HAP-1 (cell line): ENCODE results near the gene AP1S1.
"Not testable (repeated sequence)": the region's sequence is repeated elsewhere in the genome, so short reads cannot be mapped to it uniquely, and the experiment has no call there.

Experiments
- DNase-seq, 2 experiments: peaks; one replicate each; pipeline ENCODE4 v3.0.0-alpha.2; 2016 to 2020; ENCODE audit warnings: low spot score in 2 of 2
- H3K27me3 ChIP-seq: fragments of 250-450 bp; sonication (Bioruptor Pico); 2 replicates; pipeline ENCODE4 v1.5.1; 2020; ENCODE audit warnings: low read depth, mild to moderate bottlenecking, moderate library complexity
- H3K36me3 ChIP-seq: fragments of 250-450 bp; sonication (Bioruptor Pico); replicated peaks from 2 replicates; pipeline ENCODE4 v1.5.1; 2020; ENCODE audit warnings: mild to moderate bottlenecking
- H3K4me1 ChIP-seq: fragments of 250-450 bp; sonication (Bioruptor Pico); 2 replicates; pipeline ENCODE4 v1.5.1; 2020; ENCODE audit warnings: mild to moderate bottlenecking
- H3K4me3 ChIP-seq: fragments of 250-450 bp; sonication (Bioruptor Pico); 2 replicates; pipeline ENCODE4 v1.5.1; 2020; ENCODE audit warnings: mild to moderate bottlenecking, moderate library complexity
- H3K9me3 ChIP-seq: fragments of 250-450 bp; sonication (Bioruptor Pico); 2 replicates; pipeline ENCODE4 v1.5.1; 2020; ENCODE audit warnings: mild to moderate bottlenecking, moderate library complexity
- in situ Hi-C: fragments of 300-500 bp; cut with MboI; formaldehyde crosslinking; loops from 3 replicates; pipeline ENCODE4 v1.14.3; 2020; ENCODE audit warnings: low sequenced_read_pairs, inconsistent platforms, mixed read lengths

AP1S1 gene

DNA sequence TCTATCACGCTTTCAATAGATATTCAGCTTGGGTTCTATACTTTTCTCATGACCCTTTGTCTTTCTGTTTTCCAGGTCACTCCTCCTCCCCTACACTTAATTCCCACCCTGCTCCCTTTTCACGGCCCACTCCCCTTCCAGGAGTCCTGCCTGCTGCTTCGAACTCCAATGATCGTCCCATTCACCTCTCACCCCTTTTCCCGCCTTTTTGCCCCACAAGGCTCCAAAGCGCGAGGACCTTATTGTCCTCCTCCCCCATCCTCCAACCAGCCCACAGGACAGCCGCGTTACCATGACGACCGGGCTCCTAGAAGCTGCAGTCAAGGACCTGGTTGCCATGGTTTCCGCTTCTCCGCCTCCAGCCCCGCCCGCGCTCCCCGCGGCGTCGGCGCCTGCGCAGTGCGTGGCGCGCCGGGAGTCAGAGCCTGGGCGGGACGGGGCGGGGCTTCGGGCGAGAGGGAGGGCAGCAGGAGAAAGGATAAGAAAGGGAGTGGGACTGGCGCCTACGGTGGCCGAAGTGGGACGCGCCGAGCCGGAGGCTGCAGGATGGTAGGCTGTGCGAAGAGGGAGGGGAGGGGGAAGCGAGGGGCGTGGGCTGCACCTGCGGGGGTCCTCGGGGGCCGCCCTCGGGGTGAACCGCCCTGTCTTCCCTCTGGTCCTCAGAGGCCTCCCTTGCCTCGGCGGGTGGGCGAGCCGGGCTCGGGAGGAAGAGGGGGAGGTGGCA lies at the start of gene AP1S1:
Gene AP1S1, plus strand, starts transcription at position 508 of the 724 bp plus-strand sequence. Its CDS starts 39 bp downstream, at position 547.
- no peaks in the 10 kb centered on the region for H3K4me1 ChIP-seq
- peak within 1 kb of the TSS; percentile 71 for H3K4me3 ChIP-seq
- in situ Hi-C loops: no loop called here
- H3K9me3 ChIP-seq: no peaks in the 10 kb centered on the region
- H3K36me3 ChIP-seq: no peaks in the 10 kb centered on the region
- peak; percentile 94 to 98 for DNase-seq
- H3K27me3 ChIP-seq: no peaks in the 10 kb centered on the region

GRCh38 chr7:101104799-101105198 lies 49.5 kb upstream of the AP1S1 start:
- no peak overlapping the region for H3K4me3 ChIP-seq
- in situ Hi-C loops: no loop called here
- peaks cover 7% of the 10 kb centered on the region for H3K4me1 ChIP-seq
- no peaks in the 10 kb centered on the region for H3K27me3 ChIP-seq
- no peak for DNase-seq
- H3K9me3 ChIP-seq: no peaks in the 10 kb centered on the region
- H3K36me3 ChIP-seq: no peaks in the 10 kb centered on the region

DNA sequence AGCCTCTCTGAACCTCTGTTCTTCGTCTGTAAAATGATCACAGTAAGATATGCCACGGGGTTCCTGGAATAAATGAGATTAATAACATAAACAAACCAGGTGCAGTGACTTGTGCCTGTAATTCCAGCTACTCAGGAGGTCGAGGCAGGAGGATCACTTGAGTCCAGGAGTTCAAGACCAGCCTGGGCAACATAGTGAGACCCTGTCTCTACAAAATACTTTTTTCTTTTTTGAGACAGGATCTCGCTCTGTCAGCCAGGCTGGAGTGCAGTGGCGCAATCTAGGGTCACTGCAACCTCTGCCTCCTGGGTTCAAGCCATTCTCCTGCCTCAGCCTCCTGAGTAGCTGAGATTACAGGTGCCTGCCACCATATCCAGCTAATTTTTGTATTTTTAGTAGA lies 49.0 kb upstream of the AP1S1 start:
- H3K4me1 ChIP-seq, H3K36me3 ChIP-seq, DNase-seq, H3K4me3 ChIP-seq, H3K27me3 ChIP-seq, in situ Hi-C loops, H3K9me3 ChIP-seq: not testable (repeated sequence)

DNA sequence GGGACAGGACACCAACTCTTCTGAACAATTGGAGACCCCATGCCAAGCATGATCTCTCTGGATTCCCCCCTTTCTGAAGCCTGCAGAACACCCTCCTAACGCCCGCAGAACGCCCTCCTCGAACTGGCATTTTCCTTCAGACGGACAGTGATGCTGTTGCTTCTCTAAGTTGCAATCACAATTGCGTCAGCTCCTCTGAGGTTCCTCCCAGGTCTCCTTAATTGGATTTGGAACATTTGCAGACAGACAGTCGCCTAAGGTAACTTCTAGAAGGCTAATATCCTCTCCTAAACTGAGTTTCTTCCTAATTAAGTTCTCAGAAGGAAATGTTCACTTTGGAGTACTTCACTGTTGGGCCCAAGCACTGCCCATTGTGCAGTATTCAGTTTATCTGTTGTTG lies 47.9 kb upstream of the AP1S1 start:
- Histone ChIP-seq H3K4me1 (no peaks in the 10 kb centered on the region), H3K27me3 (no peaks in the 10 kb centered on the region), H3K4me3 (no peak overlapping the region), H3K9me3 (no peaks in the 10 kb centered on the region), H3K36me3 (no peaks in the 10 kb centered on the region)
- no peak for DNase-seq
- in situ Hi-C loops: no loop called here

- no peak for DNase-seq
- Histone ChIP-seq H3K36me3 (no peaks in the 10 kb centered on the region), H3K4me1 (no peaks in the 10 kb centered on the region), H3K9me3 (no peaks in the 10 kb centered on the region), H3K27me3 (no peaks in the 10 kb centered on the region), H3K4me3 (no peak overlapping the region)
- in situ Hi-C loops: no loop called here
These were observed 45.9 kb upstream of the AP1S1 start for GRCh38 chr7:101108330-101108857.

DNA sequence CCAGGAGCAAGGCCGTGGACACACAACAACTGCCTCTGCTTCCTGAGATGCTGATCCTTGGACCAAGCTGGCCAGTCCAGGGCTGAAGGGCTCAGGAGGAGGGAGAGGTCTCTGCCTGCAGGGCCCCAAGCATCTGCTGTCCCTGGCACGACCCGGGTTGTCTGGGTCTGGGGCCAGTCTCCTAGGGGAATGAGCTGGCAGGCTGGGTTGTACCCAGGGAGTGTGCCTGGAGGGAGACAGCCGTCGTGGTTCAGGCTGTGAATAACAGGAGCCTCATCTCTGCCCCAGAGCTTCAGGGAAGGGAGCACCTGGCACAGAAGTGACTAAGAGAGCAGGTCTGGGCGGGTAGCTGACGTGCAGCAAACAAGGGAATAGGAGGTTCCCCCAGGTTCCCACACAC lies 45.3 kb upstream of the AP1S1 start:
- H3K4me3 ChIP-seq: no peak overlapping the region
- DNase-seq: no peak
- no peaks in the 10 kb centered on the region for H3K9me3 ChIP-seq
- H3K36me3 ChIP-seq: no peaks in the 10 kb centered on the region
- in situ Hi-C loops: no loop called here
- H3K27me3 ChIP-seq: no peaks in the 10 kb centered on the region
- no peaks in the 10 kb centered on the region for H3K4me1 ChIP-seq

DNA sequence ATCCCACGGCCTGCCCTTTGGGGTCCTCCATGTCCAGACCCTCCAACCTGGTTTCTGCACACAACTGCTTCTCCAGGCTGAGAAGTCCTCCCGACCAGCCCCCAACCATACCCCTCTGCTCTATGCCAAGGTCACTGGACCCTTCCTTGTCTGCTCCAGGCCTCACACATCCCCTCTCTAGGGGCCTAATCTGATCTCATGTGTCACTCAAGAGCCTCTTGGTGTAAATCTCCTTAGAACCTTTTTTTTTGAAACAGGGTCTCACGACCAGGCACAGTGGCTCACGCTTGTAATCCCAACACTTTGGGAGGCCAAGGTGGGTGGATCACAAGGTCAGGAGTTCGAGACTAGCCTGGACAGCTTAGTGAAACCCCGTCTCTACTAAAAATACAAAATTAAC lies 44.9 kb upstream of the AP1S1 start:
- Histone ChIP-seq H3K4me1 (no peaks in the 10 kb centered on the region), H3K27me3 (no peaks in the 10 kb centered on the region), H3K9me3 (no peaks in the 10 kb centered on the region), H3K4me3 (no peak overlapping the region), H3K36me3 (no peaks in the 10 kb centered on the region)
- no peak for DNase-seq
- in situ Hi-C loops: no loop called here

GRCh38 chr7:101111261-101111660 lies 43.0 kb upstream of the AP1S1 start:
- Histone ChIP-seq H3K4me3 (no peak overlapping the region), H3K36me3 (no peaks in the 10 kb centered on the region), H3K4me1 (no peaks in the 10 kb centered on the region), H3K27me3 (no peaks in the 10 kb centered on the region), H3K9me3 (no peaks in the 10 kb centered on the region)
- no peak for DNase-seq
- in situ Hi-C loops: no loop called here

- no peaks in the 10 kb centered on the region for H3K4me1 ChIP-seq
- no peaks in the 10 kb centered on the region for H3K27me3 ChIP-seq
- in situ Hi-C loops: no loop called here
- DNase-seq: no peak
- no peaks in the 10 kb centered on the region for H3K9me3 ChIP-seq
- no peaks in the 10 kb centered on the region for H3K36me3 ChIP-seq
- H3K4me3 ChIP-seq: no peak overlapping the region
These were observed 42.0 kb upstream of the AP1S1 start for GRCh38 chr7:101112233-101112632.

- H3K36me3 ChIP-seq, H3K9me3 ChIP-seq, H3K27me3 ChIP-seq, in situ Hi-C loops, H3K4me1 ChIP-seq, H3K4me3 ChIP-seq, DNase-seq: not testable (repeated sequence)
These were observed 41.1 kb upstream of the AP1S1 start for GRCh38 chr7:101113140-101113539.

- Histone ChIP-seq H3K27me3 (no peaks in the 10 kb centered on the region), H3K4me3 (no peak overlapping the region), H3K9me3 (no peaks in the 10 kb centered on the region), H3K36me3 (no peaks in the 10 kb centered on the region), H3K4me1 (no peaks in the 10 kb centered on the region)
- no peak for DNase-seq
- in situ Hi-C loops: no loop called here
These were observed 40.4 kb upstream of the AP1S1 start for GRCh38 chr7:101113836-101114235.

DNA sequence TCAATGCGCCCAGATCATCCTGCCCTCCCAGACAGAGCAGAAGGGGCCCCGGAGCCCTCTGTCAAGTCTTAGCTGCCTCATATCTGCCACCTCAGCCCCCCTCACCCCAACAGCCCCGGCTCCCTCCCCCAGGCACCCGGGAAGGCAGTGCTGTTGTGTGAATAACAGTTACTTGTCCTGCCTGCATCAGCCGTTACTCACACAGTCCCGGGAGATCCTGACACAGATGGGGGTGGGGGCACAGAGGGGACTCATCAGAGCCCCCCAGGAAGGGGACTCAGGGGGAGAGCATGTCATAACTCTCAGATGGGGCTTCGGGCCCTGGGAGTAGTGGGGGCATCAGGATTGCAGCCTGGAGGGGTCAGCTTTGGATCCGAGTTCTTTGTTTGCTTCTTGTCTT lies 39.8 kb upstream of the AP1S1 start:
- H3K9me3 ChIP-seq: no peaks in the 10 kb centered on the region
- no peaks in the 10 kb centered on the region for H3K36me3 ChIP-seq
- no peak overlapping the region for H3K4me3 ChIP-seq
- no peaks in the 10 kb centered on the region for H3K27me3 ChIP-seq
- in situ Hi-C loops: no loop called here
- DNase-seq: no peak
- H3K4me1 ChIP-seq: no peaks in the 10 kb centered on the region

GRCh38 chr7:101115215-101115614 lies 39.1 kb upstream of the AP1S1 start:
- H3K9me3 ChIP-seq: no peaks in the 10 kb centered on the region
- no peaks in the 10 kb centered on the region for H3K27me3 ChIP-seq
- no peak for DNase-seq
- in situ Hi-C loops: no loop called here
- H3K4me1 ChIP-seq: no peaks in the 10 kb centered on the region
- H3K4me3 ChIP-seq: no peak overlapping the region
- no peaks in the 10 kb centered on the region for H3K36me3 ChIP-seq

DNA sequence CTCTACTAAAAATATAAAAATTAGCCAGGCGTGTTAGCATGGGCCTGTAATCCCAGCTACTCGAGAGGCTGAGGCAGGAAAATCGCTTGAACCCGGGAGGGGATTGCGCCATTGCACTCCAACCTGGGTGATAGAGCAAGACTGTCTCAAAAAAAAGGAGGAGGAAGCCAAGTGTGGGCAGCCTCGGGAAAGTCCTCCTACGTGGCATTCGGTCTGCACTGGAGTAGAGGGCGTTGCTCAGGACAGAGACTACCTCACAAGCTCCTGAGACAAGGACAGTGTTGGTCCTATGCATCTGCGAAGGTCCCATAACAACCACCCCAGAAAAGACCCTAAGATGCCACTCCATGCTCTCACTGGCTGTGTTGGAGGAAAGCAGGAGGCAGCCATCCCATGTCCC lies 37.4 kb upstream of the AP1S1 start:
- H3K36me3 ChIP-seq: no peaks in the 10 kb centered on the region
- DNase-seq: no peak
- H3K27me3 ChIP-seq: no peaks in the 10 kb centered on the region
- H3K9me3 ChIP-seq: no peaks in the 10 kb centered on the region
- H3K4me1 ChIP-seq: no peaks in the 10 kb centered on the region
- in situ Hi-C loops: no loop called here
- no peak overlapping the region for H3K4me3 ChIP-seq

DNA sequence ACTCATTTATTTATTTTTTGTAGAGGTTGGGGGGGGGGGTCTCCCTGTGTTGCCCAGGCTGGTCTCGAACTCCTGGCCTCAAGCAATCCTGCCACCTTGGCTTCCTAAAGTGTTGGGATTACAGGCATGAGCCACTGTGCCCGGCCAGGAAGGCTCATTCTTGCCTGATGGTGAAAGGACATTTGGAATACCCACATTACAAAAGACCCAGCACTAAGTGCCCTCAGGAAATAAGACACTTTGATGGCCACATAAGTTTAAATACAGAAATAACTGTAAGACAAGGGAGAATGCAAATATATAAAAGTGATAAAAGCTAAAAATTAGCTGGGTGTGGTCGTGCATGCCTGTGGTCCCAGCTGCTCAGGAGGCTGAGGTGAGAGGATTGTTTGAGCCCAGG lies 35.4 kb upstream of the AP1S1 start:
- H3K4me1 ChIP-seq: no peaks in the 10 kb centered on the region
- no peak overlapping the region for H3K4me3 ChIP-seq
- no peak for DNase-seq
- in situ Hi-C loops: no loop called here
- no peaks in the 10 kb centered on the region for H3K9me3 ChIP-seq
- H3K27me3 ChIP-seq: no peaks in the 10 kb centered on the region
- no peaks in the 10 kb centered on the region for H3K36me3 ChIP-seq
